Stimulated activated CD4-positive, alpha-beta T cell treated with anti-CD3 and anti-CD28 coated beads, TNF-alpha, amount 100 ng/mL, for 24 hours (primary cell): ENCODE results near the gene FUT7.

Experiments
- DNase-seq, 3 experiments: peaks; one replicate each; pipeline ENCODE4 v3.0.0-alpha.2; 2020; ENCODE audit warnings: low read depth in 3 of 3

FUT7 gene, protein sequence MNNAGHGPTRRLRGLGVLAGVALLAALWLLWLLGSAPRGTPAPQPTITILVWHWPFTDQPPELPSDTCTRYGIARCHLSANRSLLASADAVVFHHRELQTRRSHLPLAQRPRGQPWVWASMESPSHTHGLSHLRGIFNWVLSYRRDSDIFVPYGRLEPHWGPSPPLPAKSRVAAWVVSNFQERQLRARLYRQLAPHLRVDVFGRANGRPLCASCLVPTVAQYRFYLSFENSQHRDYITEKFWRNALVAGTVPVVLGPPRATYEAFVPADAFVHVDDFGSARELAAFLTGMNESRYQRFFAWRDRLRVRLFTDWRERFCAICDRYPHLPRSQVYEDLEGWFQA

DNA sequence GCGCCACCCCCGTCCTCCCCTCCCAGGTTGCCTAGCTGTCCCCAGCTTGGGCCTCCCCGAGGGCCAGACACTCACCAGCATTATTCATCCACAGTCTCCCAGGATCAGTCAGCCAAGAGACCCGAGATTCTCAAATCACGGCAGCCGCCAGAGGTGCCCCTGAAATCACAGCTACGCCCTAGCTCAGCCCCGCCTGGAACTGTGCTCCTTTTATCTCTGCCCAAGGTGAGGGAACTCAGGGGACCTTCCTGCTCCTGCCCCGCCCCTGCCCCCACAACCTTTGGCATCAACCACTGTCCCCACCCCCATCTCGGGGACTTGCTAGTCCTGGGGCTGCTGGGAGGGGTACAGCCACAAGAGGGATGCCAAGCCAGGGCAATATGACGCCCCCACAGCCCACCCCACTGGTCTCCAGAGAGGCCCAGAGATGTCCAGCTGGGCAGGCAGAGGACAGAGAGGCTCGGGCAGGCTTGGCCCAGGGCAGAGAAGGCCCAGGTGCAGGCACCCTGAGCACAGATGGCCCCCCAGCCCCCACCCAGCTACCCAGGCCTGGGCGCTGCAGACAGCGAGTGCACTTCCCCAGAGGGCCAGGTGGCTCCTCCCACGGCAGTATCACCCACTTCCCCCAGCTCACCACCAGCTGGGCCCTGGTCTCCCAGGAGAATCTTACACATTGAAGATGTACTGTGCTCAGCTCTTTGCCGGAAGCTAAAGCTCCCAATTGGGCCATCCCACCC, at the start of gene FUT7:
FUT7 (minus strand) TSS at position 185 of the 737 bp plus-strand sequence; CDS start at position 88, 97 bp downstream.
- DNase-seq: no peak

DNA sequence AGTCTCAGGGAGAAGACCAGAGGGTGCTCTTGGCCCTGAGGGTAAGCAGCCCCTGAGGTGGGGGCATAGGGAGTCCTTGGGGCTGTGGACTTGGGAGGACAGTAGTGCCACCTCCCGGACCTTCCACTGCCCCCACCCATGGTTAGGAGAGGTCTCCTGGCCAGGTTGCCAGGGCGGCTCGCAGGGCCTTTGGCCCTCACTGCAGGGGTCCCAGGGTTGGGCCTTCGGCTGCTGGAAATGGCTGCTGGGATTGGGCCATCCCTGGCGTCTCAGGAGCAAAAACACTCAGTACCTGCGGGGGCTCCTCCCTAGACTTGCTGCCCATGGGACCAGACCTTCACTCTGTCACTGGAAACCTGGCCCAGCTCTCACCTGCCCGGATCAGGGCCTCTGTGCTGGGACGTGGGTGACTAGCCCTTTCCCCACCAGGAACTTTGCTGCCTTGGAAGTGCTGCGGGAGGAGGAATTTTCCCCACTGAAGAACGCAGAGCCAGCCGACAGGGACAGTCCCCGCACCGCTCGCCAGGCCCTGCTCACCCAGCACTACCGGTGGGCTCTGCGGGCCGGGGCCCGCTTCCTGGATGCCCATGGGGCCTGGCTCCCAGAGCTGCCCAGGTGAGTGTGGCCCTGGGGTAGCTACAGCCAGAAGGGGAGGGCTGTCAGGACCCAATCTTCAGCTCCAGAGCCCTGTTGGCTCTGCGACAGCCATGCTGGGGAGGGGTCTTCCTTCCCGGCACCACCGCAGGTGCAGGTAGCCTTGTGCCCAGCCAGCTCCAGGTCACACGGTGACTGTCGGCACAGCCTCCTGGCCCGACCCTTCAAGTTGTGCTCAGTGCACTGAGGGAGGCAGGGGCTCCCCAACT, 48.6 kb upstream of the FUT7 start:
- no peak for DNase-seq

DNA sequence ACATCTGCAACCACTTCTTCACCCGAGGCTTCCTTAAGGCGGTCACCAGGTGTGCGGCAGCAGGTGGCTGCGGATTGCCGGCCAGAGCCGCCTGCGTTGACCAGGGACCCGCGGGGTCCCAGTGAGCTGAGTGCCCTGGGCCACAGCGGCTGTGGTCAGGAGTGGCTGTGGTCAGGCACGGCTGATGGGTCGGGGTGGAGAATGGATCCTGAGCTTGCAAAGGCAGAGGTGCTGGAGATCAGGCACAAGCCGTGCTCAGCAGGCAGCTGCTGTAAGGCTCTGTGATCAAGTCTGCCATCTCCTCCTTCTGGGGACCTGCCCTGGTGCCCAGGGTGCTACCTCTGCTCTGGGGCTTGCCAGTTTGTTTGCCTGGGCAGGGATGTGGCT, 47.5 kb upstream of the FUT7 start:
- no peak for DNase-seq

DNA sequence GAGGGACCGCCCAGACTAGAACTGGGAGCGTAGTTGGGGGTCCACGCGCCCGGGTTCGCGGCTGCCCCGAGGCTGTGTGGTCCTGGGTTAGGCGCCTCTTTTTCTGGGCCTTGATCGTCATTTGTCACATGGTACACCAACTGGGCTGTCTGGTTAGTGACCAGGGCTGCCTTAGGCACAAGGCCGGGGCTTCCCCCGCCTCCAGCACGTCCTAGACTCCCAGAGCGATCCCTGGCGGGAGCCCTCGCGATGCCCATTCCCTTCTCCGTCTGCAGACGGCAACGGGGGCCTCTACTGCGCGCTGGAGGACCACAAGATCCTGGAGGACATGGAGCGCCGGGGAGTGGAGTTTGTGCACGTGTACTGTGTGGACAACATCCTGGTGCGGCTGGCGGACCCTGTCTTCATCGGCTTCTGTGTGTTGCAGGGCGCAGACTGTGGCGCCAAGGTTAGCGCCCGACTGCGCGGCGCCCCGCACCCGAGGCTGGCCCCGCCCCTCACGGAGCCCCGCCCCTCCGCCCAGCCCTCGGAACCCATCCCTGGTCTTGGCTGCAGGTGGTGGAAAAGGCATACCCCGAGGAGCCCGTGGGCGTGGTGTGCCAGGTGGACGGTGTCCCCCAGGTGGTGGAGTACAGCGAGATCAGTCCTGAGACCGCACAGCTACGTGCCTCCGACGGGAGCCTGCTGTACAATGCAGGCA, 47.0 kb upstream of the FUT7 start:
- DNase-seq: no peak

DNA sequence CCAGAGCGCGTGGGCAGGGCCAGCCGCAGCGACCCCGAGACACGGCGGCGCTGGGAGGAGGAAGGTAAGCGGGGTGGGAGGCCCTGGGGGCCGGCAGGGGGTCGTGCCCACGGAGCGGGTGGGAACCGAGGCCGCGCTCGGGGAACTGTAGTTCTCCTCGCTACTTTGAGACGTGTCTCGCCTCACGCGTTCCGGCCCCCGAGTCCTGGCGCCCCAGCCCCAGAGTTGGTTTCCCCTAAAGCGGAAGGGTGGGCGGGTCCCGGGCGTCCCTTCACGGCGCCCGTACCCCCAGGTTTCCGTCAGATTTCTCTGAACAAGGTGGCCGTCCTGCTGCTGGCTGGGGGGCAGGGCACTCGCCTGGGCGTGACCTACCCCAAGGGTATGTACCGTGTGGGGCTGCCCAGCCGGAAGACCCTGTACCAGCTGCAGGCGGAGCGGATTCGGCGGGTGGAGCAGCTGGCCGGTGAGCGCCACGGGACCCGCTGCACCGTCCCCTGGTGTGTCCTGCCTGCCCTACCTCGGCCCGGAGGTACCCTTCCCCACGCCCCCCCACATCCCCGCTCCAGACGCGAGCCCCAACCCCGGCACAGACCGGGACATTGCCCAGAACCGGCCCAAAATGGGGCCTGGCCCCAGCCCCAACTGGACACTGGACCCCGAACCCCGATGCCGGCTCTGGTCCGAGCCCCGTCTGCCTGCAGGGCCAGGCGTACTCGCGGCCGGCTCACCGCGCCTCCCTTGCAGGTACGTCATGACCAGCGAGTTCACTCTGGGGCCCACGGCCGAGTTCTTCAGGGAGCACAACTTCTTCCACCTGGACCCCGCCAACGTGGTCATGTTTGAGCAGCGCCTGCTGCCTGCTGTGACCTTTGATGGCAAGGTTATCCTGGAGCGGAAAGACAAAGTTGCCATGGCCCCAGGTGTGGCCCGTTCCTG, 46.1 kb upstream of the FUT7 start:
- DNase-seq: peak in 1 of 3 experiments; percentile 49

DNA sequence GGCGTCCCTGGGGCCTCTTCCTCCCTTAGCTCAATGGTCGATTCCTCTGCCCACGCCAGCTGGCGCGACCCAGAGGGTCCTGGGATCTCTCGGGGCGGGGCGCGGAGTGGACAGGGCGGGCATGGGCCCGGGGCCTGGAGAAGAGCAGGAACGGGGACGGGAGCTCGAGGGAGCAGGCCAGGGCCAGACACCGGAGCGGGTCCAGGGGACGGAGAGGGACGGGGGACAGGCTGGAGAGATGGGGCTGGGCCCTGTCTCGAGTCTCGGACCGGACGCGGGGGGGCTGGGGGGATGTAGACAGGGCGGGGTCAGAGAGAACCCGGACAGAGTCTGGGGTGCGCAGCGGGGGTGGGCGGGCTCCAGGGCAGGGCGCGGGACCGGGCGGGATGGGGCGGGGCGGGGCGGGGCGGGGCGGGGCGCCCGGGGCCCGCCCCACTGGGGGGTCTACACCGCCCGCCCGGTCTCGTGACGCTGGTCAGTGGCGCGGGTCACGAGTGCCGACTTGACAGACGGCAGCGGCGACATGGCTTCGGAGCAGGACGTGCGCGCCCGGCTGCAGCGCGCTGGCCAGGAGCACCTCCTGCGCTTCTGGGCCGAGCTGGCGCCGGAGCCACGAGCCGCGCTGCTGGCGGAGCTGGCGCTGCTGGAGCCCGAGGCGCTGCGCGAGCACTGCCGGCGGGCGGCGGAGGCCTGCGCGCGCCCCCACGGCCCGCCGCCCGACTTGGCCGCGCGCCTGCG, 45.3 kb upstream of the FUT7 start, which contains the start of gene UAP1L1:
UAP1L1 (plus strand) TSS at position 508 of the 738 bp plus-strand sequence; CDS start at position 524, 16 bp downstream.
- peak in 2 of 3 experiments; percentile 21 to 54 for DNase-seq

DNA sequence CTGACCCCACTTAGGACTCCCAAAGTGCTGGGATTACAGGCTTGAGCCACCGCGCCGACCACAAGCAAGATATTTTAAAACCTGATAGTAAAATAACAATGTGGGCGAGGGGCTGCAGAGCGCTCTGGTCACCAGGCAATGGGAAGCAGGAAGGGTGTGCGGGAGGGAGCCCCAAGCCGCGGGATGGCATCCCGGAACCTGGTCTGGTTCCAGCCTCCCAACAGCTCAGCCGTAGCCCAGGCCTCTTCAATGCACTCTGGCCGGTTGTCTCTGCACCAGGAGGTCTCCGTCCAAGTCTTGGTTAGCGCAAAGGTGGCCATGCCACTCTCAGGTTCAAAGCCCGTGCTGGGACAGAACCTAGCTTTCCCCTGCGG, 44.7 kb upstream of the FUT7 start:
- DNase-seq: no peak

DNA sequence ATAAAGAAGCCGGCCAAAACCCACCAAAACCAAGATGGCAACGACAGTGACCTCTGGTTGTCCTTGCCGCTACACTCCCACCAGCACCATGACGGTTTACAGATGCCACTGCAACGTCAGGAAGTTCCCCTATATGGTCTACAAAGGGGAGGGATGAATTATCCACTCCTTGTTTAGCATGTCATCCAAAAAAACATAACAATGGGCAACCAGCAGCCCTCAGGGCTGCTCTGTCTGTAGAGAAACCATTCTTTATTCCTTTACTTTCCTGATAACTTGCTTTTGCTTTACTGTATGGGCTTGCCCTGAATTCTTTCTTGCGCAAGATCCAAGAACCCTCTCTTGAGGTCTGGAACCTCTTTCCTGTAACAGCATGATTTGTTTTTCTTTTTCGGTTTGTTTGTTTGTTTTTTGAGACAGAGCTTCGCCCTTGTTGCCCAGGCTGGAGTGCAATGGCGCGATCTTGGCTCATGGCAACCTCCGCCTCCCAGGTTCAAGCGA, 43.4 kb upstream of the FUT7 start:
- DNase-seq: no peak

DNA sequence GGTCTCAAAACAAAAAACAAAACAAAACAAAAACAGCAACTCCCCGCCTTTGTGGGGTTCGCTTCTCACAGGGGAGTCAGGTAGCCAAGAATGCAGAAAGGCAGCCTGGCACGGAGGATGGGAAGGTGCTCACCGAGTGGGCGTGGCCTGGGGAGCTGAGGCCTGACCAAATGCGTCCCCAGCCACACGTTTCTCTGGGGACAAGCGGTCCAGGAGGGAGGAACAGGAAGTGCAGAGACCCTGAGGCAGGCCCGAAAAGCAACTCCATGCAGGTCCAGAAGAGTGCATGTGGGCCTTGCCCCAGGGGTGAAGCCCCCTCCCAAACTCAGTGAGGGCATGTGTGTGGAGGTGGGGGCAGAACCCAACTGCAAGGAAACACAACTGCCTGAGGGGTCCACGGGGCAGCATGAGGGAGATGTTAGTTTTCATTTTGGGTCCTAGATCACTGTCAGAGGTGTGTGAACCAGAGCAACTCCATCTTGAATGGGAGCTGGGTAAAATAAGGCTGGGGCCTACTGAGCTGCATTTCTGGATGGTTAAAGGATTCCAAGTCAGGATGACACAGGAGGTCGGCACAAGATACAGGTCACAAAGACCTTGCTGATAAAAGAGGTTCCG, 42.9 kb upstream of the FUT7 start:
- no peak for DNase-seq

DNA sequence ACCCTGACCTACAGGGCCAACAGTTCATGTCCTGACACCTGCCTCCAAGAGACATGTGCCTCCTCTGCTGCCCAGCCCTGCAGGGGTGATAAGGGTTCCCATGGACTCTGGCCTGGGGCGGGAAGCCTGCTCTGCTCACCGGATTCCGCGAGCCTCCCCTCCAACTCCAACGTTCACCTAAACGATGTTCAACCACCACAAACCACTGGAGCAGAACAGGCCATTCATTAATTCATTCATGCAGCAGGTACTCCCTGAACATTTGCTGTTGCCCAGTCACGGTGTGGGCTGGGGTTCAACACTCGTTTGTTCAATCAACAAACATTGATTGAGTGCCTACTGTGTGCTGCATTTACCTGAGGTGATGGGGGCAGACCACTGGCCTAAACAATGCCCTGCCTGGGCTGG, 42.1 kb upstream of the FUT7 start:
- no peak for DNase-seq

DNA sequence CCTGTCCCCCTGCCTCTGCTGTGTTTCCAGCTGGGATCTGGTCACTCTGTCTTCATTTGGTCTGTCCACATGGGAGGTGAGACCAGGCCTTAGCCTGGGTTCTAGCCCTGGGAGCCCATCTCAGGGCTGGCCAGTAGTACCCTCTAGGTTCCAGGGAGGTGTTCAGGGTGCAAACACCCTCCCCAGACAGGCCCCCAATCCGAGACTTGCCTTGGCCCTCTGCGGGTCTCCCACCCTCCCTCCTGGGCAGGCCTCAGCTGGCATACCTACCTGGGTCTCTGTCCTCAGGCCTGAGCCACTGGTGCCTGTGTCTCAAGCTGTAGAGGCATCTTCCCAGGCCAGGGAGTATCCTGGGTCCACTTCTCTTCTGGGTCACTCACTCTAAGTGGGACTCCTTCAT, 39.4 kb upstream of the FUT7 start:
- DNase-seq: no peak

DNA sequence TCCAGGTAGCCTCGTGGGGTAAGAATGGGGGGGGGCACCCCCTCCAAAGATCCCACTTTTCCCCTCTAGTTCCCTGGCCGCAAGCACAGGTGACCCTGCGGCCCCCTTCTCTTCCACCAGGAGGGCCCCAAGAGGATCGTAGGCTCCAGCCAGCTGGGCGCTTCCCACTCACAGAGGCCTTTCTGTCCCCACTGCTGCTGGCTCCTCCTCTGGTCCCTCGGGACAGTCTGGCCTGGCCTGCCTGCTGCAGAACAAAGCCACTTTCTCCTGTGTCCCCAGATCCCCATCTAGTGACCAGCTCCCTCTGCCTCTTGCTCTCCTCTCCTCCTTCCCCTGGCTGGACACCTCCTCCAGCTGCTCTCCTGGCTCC, 39.0 kb upstream of the FUT7 start:
- no peak for DNase-seq

DNA sequence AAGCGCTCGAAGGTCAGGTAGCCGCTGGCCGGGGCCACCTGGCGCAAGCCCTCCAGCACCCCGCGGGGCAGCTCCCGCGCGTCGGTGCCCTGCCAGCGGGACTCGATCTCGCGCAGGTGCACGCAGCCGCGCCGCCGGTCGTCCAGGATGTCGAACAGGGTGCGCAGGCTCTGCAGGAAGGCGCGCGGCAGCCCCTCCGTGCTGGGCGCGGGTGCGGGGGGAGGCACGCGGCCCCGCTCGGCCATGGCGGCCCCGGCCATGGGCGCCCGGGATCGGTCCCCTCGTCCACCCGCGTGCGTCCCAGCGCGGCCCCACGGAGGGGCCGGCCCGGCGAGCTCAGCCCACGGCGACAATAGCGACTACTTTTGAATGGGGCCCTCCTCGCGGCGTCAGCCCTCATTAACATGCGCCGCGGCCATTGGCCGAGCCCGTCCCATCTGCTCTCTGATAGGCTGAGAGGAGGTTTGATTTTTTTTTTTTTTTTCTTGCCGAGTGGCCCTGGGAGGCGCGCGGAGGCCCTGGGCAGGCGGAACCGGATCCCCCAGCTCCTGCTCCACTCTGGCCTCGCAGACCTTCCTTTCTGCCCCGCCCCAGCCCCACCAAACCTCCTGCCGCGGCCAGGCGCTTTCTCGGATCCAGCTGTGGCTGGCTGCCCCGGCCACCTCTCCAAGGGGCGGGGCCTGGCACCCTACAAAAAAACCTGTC, 38.5 kb upstream of the FUT7 start, which contains the start of gene SAPCD2:
SAPCD2 (minus strand) TSS at position 357 of the 705 bp plus-strand sequence; CDS start at position 260, 97 bp downstream.
- DNase-seq: peak; percentile 61 to 83 (median 68)

DNA sequence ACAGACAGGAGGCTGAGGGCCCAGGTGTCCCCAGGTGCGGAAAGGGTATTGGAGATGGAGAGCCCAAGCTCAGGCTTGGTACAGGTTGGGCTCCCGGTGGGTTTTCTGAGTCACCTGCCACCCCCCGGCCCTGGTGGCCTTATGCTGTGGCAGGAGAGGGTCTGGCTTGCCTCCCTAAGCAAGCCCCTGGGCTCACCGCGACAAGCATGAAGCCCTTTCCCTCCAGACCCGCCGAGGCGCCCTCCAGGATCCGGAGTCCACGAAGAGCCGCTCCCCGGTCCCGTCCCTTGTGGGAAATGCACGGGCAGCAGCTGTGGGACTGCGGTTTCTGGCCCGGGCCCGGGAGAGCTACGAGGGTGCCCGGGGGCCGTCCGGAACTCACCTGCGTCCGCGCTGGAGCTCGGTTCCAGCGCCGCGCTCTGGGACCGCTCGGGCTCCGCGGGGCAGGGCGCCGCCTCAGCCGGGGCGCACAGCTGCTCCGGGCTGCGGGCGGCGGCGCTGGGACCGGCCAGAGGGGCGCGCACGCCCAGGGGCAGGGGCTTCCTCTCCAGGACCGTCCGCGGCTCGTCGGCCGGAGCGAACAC, 37.7 kb upstream of the FUT7 start:
- DNase-seq: no peak

DNA sequence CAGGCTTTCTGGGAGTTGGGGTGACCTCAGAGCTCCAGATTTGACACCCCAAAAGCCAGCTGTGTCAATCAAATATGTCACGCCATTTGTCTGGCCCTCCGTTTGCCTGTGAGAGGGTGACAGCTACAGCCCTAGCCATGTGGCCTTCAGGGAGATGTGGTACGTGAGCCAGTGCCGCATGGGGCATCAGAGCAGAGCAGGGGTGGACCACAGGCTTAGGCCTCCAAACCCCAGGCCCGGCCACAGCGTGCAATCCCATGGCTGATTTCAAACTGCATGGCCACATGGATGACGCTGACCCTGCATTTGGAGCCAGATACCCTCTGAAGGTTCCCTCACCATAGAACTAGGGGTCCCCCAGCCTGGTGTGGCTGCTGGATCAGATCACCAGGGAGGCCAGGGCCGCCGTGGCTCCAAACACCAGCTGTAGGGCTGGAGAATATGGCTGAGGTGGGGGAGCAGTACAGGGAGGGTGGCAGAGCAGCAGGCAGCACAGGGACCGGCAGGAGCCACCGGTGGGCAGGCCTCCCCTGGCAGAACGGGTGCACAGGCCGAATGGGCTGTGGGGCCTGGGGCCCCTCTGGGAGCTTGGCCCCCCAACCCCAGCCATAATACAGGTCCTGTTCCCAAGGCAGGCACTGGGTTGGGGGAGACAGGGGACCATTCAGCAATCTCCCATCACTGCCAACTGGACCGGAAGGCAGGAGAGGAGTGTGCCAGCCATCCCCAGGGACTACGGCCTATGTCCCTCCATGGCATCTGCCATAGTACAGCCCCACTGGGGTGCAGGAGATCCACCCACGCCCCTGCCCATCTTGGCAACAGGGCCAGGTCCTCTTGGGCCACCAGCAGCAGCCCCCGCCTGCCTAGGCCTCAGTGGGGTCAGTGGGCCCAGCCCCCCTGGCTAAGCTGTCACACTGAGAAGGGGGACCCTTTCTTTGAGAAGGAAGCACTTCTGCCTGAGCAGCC, 36.9 kb upstream of the FUT7 start:
- no peak for DNase-seq

DNA sequence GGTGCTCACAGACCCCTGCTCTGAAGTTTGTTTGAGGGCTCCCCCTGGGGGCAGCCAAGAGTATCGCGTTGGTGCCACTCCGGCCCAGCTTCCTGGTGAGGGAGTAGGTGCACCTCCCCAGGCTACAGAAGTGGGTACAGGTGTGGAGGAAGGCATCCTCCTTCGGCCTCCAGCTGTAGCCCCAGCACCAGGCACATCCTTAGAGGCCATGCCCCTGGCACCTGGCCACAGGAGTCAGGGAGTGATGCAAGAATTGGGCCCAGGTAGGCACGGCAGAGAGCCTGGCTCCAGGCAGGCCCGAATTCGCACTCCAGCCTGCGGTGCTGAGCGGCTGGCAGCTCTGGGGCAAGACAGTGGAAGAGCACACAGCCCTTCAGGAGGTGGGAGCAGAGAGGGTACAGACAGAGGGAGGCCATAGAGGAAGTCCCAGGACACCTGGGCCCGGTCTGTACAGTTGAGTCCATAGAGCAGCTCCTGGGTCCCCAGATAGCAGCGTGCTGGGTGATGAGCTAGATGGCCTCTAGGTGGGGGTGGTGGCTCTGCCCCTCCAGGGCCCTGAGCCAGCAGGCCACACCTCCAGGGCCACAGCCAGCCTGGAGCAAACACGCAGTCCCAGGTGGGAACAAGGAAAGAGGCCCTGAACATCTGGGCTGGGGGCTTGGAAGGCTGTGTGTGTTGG, 36.1 kb upstream of the FUT7 start:
- peak; percentile 70 to 83 (median 72) for DNase-seq
